ENCODE data around the gene CEP170B.

GRCh38 chr14:104870368-104871144, 5.5 kb downstream of the CEP170B start:
- TF ChIP-seq RFX1 (IDR thresholded peaks at IDR 0.05) (no peak), CHD2 (IDR thresholded peaks at IDR 0.05; ENCODE audit: low read depth, low read length) (no peak), ZBTB17 (CRISPR knock-in tag; IDR thresholded peaks at IDR 0.05) (no peak), SRSF1 (IDR thresholded peaks at IDR 0.05; ENCODE audit: low read depth, low read length) (no peak), ZKSCAN1 (IDR thresholded peaks at IDR 0.05; ENCODE audit: low read depth, low read length) (no peak), SMARCC2 (IDR thresholded peaks at IDR 0.05; ENCODE audit: low read depth) (no peak), ZNF232 (CRISPR knock-in tag; IDR thresholded peaks at IDR 0.05) (no peak)

All from K562 (cell line).